GM12872 (cell line): ENCODE measurements around the gene KLF15.

Experiments used
- CTCF ChIP-seq: IDR thresholded peaks from 3 replicates; pipeline ENCODE4 v1.5.1; 2011; ENCODE audit warnings: low read depth, mild to moderate bottlenecking, low read length, moderate library complexity; ENCODE audit not compliant: insufficient read depth

The KLF15 gene

DNA sequence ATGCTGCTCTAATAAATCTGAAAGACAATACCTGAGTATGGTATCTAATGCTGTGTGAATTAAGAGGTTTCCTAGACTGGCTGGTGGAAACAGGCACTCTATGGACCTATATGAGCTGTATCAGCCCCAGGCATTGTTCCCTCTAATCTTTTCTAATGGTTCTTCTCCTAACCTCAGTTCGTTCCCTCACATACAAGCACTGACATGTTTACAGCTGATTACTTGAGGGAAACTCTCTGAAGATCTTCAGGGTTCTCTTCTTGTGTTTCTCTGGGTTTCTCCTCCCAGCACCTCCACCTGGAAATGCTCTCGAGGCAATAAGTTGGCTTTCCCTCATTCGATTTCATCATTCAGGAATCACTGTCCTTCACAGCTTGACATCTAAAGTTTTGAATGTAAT, 52.9 kb downstream of the KLF15 start:
- TF ChIP-seq CTCF, result no peak

GRCh38 chr3:126303272-126303671, 53.9 kb downstream of the KLF15 start:
- no peak for TF ChIP-seq CTCF

DNA sequence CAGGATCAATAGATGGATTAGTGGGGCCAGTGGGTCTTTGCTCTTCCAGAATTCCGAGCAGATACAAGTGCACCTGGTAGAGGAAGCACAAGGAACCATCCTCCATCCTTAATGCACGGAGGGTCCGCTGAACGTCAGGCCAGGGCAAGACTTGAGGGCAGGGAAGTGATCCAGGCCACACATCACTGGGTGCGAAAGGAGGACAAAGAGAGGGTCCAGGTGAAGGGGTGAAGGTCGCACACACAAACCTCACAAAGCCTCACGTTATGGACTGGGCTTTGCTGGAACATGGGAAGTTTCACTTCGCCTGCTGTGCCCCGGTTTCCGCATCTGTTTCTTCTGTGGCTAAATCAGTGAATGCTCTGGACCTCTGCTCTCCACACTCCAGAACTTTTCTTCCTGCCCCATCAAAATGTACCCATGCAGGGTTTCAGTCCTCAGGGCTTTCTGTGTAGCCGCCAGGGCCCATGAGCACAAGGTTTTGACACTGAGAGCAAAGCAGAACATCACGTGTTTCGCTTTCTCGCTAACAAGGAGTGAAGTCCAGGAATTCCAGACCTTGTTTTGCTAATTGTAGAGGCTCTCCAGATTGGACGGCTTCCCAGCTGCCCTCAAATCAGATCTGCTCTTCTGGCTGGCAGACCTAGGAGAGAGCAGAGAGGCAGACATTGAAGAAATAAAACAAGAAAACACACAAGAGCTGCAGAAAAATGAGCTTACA, 56.3 kb downstream of the KLF15 start:
- no peak for TF ChIP-seq CTCF

DNA sequence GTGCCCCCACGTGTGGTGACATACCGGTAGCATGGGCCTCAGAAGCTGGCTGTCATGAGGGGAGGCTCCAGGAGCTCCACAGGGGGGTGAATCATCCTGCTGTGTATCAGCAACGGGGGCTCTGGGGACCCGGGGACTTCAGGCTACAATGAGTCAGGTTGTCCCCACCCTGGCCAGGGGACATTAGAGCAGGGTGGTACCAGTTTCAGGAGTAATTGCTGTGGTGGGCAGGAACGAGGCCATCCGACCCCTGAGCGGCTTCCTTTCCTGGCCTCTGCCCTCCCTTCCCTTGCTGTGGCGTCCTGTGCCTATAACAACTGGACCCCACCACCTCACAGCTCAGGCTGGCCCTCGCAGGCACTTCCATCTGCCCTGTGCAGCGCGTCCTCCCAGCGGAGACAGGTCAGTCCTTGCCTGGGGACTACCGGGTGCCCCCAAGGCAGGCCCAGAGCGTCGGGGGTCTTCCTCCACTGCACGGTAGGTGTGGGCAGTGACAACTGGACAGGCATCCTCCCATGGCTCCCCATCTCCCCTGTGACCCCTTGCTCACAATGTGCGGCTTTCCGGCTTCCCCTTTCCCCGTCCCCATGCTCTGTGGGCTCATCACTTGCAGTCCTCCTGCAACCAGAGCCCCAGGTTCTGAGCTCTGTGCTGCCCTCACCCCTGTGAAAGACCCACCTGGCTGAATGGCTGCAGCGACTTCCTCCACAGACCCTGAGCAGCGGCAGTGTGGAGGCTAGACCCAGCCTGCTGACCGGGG, 57.0 kb downstream of the KLF15 start:
- no peak for TF ChIP-seq CTCF

- TF ChIP-seq CTCF, result no peak
These were observed 61.7 kb downstream of the KLF15 start for GRCh38 chr3:126295407-126295939.

GRCh38 chr3:126294211-126294808, 62.9 kb downstream of the KLF15 start:
- TF ChIP-seq CTCF, result no peak

- no peak for TF ChIP-seq CTCF
These were observed 63.7 kb downstream of the KLF15 start for GRCh38 chr3:126293370-126294082.
